GM12892 (cell line): ENCODE results near the gene CDH13.

Experiments
- POLR2A ChIP-seq: IDR thresholded peaks from 2 replicates; pipeline ENCODE4 v1.6.1; 2011; ENCODE audit warnings: low read depth, low read length, control low read depth
- POLR2AphosphoS5 ChIP-seq: IDR thresholded peaks from 2 replicates; pipeline ENCODE4 v1.6.1; 2011; ENCODE audit warnings: low read depth, low read length, control low read depth
- TAF1 ChIP-seq: IDR thresholded peaks from 2 replicates; pipeline ENCODE4 v1.6.1; 2011; ENCODE audit warnings: low read depth, mild to moderate bottlenecking, control low read depth, low read length, borderline replicate concordance

DNA sequence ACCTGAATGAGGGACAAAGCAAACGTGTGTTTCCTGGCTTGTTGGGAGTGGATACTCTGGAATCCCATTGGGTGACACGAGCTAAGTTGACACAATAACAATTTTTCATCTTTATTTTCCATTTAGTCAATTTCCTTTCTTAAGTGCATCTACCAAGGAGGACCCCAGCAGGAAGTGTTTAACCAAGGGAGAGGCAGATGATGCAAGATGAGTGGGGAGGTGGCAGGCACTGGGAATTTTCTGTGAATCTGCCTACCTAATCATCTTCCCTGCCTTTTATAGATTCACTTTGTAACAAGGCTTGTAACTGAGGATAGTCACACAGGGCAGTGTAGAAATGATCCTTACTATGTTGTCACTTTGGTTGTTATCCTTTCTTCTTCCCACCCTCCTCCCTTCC, 863.3 kb downstream of the CDH13 start:
- TF ChIP-seq POLR2A (no peak), POLR2AphosphoS5 (no peak), TAF1 (no peak)
